KMS-11 (cell line): ENCODE measurements around the gene PREB.
A peak's percentile ranks its signal among the peaks of the same experiment; 100 is the strongest.

ENCODE experiments used
- H2AFZ ChIP-seq: fragments of 200-600 bp; sonication (generic); 2 replicates; pipeline ENCODE4 v1.6.1; 2016; ENCODE audit warnings: antibody characterized with exemption, mixed run types, low read depth
- H3K27ac ChIP-seq: fragments of 200-600 bp; sonication (generic); 2 replicates; pipeline ENCODE4 v1.6.1; 2016; ENCODE audit warnings: mild to moderate bottlenecking, mixed run types
- H3K27me3 ChIP-seq: fragments of 200-600 bp; sonication (generic); 2 replicates; pipeline ENCODE4 v1.6.1; 2017; ENCODE audit warnings: mild to moderate bottlenecking, low read depth, mixed run types, moderate library complexity; ENCODE audit not compliant: insufficient read depth
- H3K36me3 ChIP-seq: fragments of 200-600 bp; sonication (generic); 2 replicates; pipeline ENCODE4 v1.6.1; 2017; ENCODE audit warnings: mild to moderate bottlenecking, mixed run types; ENCODE audit not compliant: insufficient read depth
- H3K4me1 ChIP-seq: fragments of 200-600 bp; sonication (generic); 2 replicates; pipeline ENCODE4 v1.6.1; 2016; ENCODE audit warnings: mild to moderate bottlenecking, low read depth, mixed run types; ENCODE audit not compliant: poor library complexity, severe bottlenecking
- H3K4me2 ChIP-seq: fragments of 200-600 bp; sonication (generic); 2 replicates; pipeline ENCODE4 v1.7.0; 2016; ENCODE audit warnings: mild to moderate bottlenecking, mixed run types
- H3K4me3 ChIP-seq: fragments of 200-600 bp; sonication (generic); IDR thresholded peaks from 2 replicates; pipeline ENCODE4 v1.6.1; 2017; ENCODE audit warnings: low read depth, low read length, mixed read lengths; ENCODE audit not compliant: insufficient read depth
- H3K79me2 ChIP-seq: fragments of 200-600 bp; sonication (generic); 2 replicates; pipeline ENCODE4 v1.6.1; 2016; ENCODE audit warnings: low read depth, mixed run types; ENCODE audit not compliant: insufficient read depth
- H3K9ac ChIP-seq: fragments of 200-600 bp; sonication (generic); 2 replicates; pipeline ENCODE4 v1.6.1; 2016; ENCODE audit warnings: mild to moderate bottlenecking, mixed run types
- H4K20me1 ChIP-seq: fragments of 200-600 bp; sonication (generic); 2 replicates; pipeline ENCODE4 v1.6.1; 2016; ENCODE audit warnings: mild to moderate bottlenecking, mixed run types; ENCODE audit not compliant: insufficient read depth
- CTCF ChIP-seq: fragments of 200-600 bp; sonication (generic); conservative IDR thresholded peaks from 2 replicates; pipeline ENCODE4 v1.6.1; 2017; ENCODE audit warnings: low read depth, mild to moderate bottlenecking, antibody characterized with exemption, low read length, moderate library complexity, mixed read lengths

The PREB gene

GRCh38 chr2:27126252-27126710 lies 8.2 kb downstream of the PREB start:
- peaks cover 9% of the 10 kb centered on the region for H3K4me1 ChIP-seq
- TF ChIP-seq CTCF, result no peak
- no peaks in the 10 kb centered on the region for H3K36me3 ChIP-seq
- H2AFZ ChIP-seq, result no peak overlapping the region
- no peak overlapping the region for H3K4me3 ChIP-seq
- no peaks in the 10 kb centered on the region for H4K20me1 ChIP-seq
- no peak overlapping the region for H3K4me2 ChIP-seq
- H3K9ac ChIP-seq, result no peak overlapping the region
- no peaks in the 10 kb centered on the region for H3K79me2 ChIP-seq
- H3K27me3 ChIP-seq, result no peaks in the 10 kb centered on the region
- no peak overlapping the region for H3K27ac ChIP-seq

DNA sequence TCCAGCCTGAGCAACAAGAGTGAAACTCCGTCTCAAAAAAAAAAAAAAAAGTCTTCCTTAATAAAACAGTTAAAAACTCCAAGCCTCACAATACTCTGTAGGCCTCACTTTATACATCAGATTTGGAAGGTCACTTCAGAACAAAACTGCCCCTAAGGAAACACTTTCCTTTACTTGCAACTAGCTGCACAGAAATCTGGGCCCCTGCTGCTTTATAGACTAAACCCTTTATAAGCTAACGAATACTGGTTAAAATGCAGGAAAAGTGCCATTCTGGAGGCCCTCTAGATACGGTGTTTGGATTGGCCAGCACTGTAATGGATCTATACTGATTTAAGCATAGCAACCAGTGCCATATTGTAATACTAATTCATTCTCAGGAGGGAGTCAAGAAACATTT lies 9.3 kb downstream of the PREB start:
- Histone ChIP-seq H3K4me2 (no peak overlapping the region), H3K4me3 (no peak overlapping the region), H3K27me3 (no peaks in the 10 kb centered on the region), H3K36me3 (no peaks in the 10 kb centered on the region), H2AFZ (no peak overlapping the region), H4K20me1 (no peaks in the 10 kb centered on the region), H3K79me2 (no peaks in the 10 kb centered on the region), H3K4me1 (peaks cover 9% of the 10 kb centered on the region), H3K9ac (no peak overlapping the region), H3K27ac (no peak overlapping the region)
- TF ChIP-seq CTCF, result no peak

DNA sequence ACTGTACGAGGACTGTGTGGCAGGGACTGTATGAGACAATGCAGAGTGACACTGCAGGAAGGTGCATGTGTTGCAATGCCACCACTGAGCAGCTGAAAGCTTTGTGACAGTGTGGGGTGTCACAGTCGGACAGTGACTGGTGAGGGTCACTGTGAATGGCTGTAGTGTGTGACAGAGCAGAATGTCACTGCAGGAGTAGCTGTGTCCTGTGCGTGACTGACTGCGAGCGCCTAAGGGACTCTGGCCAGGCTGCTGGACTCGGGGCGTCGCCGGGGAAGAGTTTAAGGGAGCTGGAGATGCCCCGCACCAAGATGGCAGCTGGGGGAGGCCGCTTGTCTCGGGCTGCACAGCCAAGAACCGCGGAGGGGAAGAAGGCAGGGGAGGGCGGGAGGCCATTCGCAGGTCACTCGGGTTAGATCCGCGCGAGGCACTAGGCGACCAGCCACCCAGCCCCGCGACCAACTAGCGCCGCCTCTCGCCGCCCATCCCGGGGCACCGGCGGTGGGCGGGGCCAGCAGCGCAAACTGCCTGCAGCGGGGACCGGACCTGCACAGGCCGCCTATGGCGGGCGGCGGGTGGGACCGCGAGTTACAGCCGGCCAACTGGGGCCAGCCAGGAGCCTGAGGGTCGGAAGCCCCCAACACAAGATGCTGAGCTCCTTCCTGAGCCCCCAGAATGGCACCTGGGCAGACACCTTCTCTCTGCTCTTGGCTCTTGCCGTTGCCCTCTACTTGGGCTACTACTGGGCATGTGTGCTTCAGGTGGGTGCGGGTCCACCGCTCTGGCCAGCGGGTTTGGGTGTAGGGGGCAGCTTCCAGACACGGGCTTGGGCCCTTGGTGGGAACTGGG lies 10.9 kb downstream of the PREB start, which contains the start of gene ABHD1:
Gene ABHD1, plus strand, starts transcription at position 514 of the 849 bp plus-strand sequence. Its CDS starts 134 bp downstream, at position 648.
- no peak for TF ChIP-seq CTCF
- H3K27me3 ChIP-seq, result no peaks in the 10 kb centered on the region
- H2AFZ ChIP-seq, result peak within 1 kb of the TSS; percentile 78
- no peaks in the 10 kb centered on the region for H3K36me3 ChIP-seq
- peak within 1 kb of the TSS; percentile 67 for H3K4me2 ChIP-seq
- peak within 1 kb of the TSS; percentile 72 for H3K4me3 ChIP-seq
- no peak within 1 kb of the TSS for H3K27ac ChIP-seq
- peak within 1 kb of the TSS; percentile 28; the same call in 1 of the 2 replicates for H3K9ac ChIP-seq
- H3K79me2 ChIP-seq, result no peaks in the 10 kb centered on the region
- no peaks in the 10 kb centered on the region for H4K20me1 ChIP-seq
- peaks cover 9% of the 10 kb centered on the region for H3K4me1 ChIP-seq

- TF ChIP-seq CTCF, result no peak
- Histone ChIP-seq H3K27ac (no peak overlapping the region), H3K36me3 (no peaks in the 10 kb centered on the region), H3K4me3 (no peak overlapping the region), H3K79me2 (no peaks in the 10 kb centered on the region), H3K4me1 (peaks cover 9% of the 10 kb centered on the region), H3K4me2 (peak overlapping the region; percentile 67; the same call in 1 of the 2 replicates), H2AFZ (peak overlapping the region; percentile 78; the same call in 1 of the 2 replicates), H3K27me3 (no peaks in the 10 kb centered on the region), H4K20me1 (no peaks in the 10 kb centered on the region), H3K9ac (no peak overlapping the region)
Observed at GRCh38 chr2:27122791-27123190, 11.6 kb downstream of the PREB start.
